ENCODE results near the gene MDK.

DNA sequence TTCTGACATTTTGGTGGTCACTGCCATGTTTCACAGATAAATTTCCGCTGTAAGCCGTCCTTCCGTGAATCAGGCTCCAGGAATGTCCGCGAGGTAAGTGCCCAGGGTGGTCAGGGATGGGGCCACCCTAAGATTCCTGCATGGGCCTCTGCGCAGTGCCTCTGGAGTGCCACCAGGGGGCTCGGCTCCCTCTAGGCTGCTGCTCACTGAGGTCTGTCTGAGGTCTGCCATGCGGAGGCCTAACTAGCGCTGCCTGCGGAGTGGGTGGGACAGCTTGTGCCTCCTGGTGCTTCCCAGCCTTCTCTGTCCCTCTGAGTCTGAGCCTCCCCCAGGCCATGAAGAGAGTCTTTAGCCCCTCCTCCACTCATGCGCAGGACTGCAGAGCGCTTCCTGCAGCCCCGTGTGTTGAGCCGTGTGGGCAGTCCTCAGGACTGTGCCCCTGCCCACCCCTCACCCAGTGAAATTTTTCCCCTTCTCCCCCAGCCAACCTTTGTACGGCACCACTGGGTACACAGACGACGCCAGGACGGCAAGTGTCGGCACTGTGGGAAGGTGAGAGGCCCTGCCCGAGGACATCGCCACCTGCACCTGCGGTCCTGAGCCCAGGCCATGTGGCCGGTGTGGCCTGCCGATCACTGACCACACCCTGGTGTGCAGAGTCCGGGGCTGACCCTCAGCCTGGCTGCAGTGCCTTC, 11.9 kb upstream of the MDK start:
- TF ChIP-seq, protein P1, sequence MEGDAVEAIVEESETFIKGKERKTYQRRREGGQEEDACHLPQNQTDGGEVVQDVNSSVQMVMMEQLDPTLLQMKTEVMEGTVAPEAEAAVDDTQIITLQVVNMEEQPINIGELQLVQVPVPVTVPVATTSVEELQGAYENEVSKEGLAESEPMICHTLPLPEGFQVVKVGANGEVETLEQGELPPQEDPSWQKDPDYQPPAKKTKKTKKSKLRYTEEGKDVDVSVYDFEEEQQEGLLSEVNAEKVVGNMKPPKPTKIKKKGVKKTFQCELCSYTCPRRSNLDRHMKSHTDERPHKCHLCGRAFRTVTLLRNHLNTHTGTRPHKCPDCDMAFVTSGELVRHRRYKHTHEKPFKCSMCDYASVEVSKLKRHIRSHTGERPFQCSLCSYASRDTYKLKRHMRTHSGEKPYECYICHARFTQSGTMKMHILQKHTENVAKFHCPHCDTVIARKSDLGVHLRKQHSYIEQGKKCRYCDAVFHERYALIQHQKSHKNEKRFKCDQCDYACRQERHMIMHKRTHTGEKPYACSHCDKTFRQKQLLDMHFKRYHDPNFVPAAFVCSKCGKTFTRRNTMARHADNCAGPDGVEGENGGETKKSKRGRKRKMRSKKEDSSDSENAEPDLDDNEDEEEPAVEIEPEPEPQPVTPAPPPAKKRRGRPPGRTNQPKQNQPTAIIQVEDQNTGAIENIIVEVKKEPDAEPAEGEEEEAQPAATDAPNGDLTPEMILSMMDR (IDR thresholded peaks at IDR 0.05) = peak; percentile 96
- TF ChIP-seq POLR2AphosphoS5 (IDR thresholded peaks at IDR 0.05; ENCODE audit: low read depth, low read length) = 0 out of 2 replicates have a peak, but pooled peaks have one; percentile 25
- TF ChIP-seq SIN3A (IDR thresholded peaks at IDR 0.05; ENCODE audit: borderline replicate concordance, insufficient read depth, low read depth, low read length) = no peak
- TF ChIP-seq, protein P2, sequence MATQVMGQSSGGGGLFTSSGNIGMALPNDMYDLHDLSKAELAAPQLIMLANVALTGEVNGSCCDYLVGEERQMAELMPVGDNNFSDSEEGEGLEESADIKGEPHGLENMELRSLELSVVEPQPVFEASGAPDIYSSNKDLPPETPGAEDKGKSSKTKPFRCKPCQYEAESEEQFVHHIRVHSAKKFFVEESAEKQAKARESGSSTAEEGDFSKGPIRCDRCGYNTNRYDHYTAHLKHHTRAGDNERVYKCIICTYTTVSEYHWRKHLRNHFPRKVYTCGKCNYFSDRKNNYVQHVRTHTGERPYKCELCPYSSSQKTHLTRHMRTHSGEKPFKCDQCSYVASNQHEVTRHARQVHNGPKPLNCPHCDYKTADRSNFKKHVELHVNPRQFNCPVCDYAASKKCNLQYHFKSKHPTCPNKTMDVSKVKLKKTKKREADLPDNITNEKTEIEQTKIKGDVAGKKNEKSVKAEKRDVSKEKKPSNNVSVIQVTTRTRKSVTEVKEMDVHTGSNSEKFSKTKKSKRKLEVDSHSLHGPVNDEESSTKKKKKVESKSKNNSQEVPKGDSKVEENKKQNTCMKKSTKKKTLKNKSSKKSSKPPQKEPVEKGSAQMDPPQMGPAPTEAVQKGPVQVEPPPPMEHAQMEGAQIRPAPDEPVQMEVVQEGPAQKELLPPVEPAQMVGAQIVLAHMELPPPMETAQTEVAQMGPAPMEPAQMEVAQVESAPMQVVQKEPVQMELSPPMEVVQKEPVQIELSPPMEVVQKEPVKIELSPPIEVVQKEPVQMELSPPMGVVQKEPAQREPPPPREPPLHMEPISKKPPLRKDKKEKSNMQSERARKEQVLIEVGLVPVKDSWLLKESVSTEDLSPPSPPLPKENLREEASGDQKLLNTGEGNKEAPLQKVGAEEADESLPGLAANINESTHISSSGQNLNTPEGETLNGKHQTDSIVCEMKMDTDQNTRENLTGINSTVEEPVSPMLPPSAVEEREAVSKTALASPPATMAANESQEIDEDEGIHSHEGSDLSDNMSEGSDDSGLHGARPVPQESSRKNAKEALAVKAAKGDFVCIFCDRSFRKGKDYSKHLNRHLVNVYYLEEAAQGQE (IDR thresholded peaks at IDR 0.05; ENCODE audit: insufficient read depth in 1 of 2, low read depth in 2 of 2, low read length in 1 of 2) = no peak

All from Panc1 (cell line).